Measurements from ENCODE around the gene NHSL1. TPM values are rescaled to one million over a fixed set of nuclear protein-coding genes. Genes with fewer than 3 reads are reported as not detected.
"Not testable (repeated sequence)": the region's sequence is repeated elsewhere in the genome, so short reads cannot be mapped to it uniquely, and the experiment has no call there.

NHSL1 gene
- total RNA-seq, 2 donors from 2014 or later = 9.7 to 13.3 TPM

DNA sequence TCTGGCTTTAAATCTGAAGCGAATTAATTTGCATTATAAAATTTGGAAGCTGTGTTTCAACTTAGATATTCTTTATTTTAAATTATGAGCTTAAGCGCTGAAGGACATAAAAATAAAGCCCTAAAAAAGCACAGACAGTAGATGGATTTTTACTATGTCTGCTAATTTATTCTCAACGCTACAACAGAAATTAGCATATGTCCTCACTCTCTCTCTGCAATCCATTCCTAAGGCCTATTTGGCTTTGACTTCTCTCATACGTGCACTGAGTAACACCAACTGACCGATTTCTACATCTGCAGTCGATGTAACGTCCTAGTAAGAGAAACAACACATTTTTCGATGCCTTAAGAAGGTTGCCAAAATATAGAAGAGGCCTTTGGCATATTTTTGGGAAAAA, 71.6 kb downstream of the NHSL1 start:
- Histone ChIP-seq H3K4me1 (ENCODE audit: control insufficient read depth in 1 of 2, low read depth in 2 of 2) (no peaks in the 10 kb centered on the region), H3K4me3 (no peak overlapping the region), H3K27me3 (replicated peaks; ENCODE audit: insufficient read depth) (no peaks in the 10 kb centered on the region), H3K36me3 (no peaks in the 10 kb centered on the region), H3K9me3 (no peaks in the 10 kb centered on the region), H3K27ac (no peak overlapping the region)
- ATAC-seq (ENCODE audit: insufficient number of reproducible peaks, low FRiP score, low read depth) = no peak
- DNase-seq (ENCODE audit: low spot score) = no peak
- TF ChIP-seq, protein P1, sequence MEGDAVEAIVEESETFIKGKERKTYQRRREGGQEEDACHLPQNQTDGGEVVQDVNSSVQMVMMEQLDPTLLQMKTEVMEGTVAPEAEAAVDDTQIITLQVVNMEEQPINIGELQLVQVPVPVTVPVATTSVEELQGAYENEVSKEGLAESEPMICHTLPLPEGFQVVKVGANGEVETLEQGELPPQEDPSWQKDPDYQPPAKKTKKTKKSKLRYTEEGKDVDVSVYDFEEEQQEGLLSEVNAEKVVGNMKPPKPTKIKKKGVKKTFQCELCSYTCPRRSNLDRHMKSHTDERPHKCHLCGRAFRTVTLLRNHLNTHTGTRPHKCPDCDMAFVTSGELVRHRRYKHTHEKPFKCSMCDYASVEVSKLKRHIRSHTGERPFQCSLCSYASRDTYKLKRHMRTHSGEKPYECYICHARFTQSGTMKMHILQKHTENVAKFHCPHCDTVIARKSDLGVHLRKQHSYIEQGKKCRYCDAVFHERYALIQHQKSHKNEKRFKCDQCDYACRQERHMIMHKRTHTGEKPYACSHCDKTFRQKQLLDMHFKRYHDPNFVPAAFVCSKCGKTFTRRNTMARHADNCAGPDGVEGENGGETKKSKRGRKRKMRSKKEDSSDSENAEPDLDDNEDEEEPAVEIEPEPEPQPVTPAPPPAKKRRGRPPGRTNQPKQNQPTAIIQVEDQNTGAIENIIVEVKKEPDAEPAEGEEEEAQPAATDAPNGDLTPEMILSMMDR (IDR thresholded peaks at IDR 0.05) = no peak

GRCh38 chr6:138426500-138427123, 72.7 kb downstream of the NHSL1 start:
- H3K27me3 ChIP-seq (replicated peaks; ENCODE audit: insufficient read depth) = no peaks in the 10 kb centered on the region
- no peak overlapping the region for H3K27ac ChIP-seq
- H3K9me3 ChIP-seq = no peaks in the 10 kb centered on the region
- ATAC-seq (ENCODE audit: insufficient number of reproducible peaks, low FRiP score, low read depth) = no peak
- no peaks in the 10 kb centered on the region for H3K4me1 ChIP-seq (ENCODE audit: control insufficient read depth in 1 of 2, low read depth in 2 of 2)
- H3K36me3 ChIP-seq = no peaks in the 10 kb centered on the region
- no peak for DNase-seq (ENCODE audit: low spot score)
- TF ChIP-seq, protein P1 (IDR thresholded peaks at IDR 0.05) = no peak
- no peak overlapping the region for H3K4me3 ChIP-seq

GRCh38 chr6:138425256-138425655, 74.0 kb downstream of the NHSL1 start:
- not testable (repeated sequence) for H3K9me3 ChIP-seq; H3K36me3 ChIP-seq; H3K4me3 ChIP-seq; H3K4me1 ChIP-seq (ENCODE audit: control insufficient read depth in 1 of 2, low read depth in 2 of 2); ATAC-seq (ENCODE audit: insufficient number of reproducible peaks, low FRiP score, low read depth); H3K27me3 ChIP-seq (replicated peaks; ENCODE audit: insufficient read depth); H3K27ac ChIP-seq; DNase-seq (ENCODE audit: low spot score)

GRCh38 chr6:138424004-138424904, 75.0 kb downstream of the NHSL1 start:
- H3K4me3 ChIP-seq = no peak overlapping the region
- no peak overlapping the region for H3K27ac ChIP-seq
- ATAC-seq (ENCODE audit: insufficient number of reproducible peaks, low FRiP score, low read depth) = no peak
- no peak for DNase-seq (ENCODE audit: low spot score)
- no peaks in the 10 kb centered on the region for H3K4me1 ChIP-seq (ENCODE audit: control insufficient read depth in 1 of 2, low read depth in 2 of 2)
- TF ChIP-seq, protein P1 (IDR thresholded peaks at IDR 0.05) = no peak
- no peaks in the 10 kb centered on the region for H3K36me3 ChIP-seq
- H3K9me3 ChIP-seq = no peaks in the 10 kb centered on the region
- H3K27me3 ChIP-seq (replicated peaks; ENCODE audit: insufficient read depth) = no peaks in the 10 kb centered on the region

DNA sequence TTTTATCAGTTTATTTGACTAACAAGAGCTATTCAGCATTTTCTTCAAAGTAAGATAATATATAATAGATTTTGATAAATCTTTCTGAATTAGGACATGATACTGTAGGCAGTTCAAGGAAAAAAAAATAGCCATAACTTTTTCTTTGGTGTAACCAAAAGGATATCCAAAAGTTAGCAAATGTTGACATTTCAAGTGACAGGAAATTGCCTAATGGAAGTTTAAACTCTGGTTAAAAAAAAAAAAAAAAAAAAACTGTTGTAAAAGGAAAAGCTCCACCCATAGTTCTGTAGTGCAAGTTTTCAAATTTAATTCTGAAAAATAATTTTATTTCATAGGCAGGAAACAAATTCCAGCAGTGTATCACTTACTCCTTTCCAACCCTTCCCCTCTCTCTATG, 76.4 kb downstream of the NHSL1 start:
- H3K27me3 ChIP-seq (replicated peaks; ENCODE audit: insufficient read depth) = no peaks in the 10 kb centered on the region
- ATAC-seq (ENCODE audit: insufficient number of reproducible peaks, low FRiP score, low read depth) (no peak), DNase-seq (ENCODE audit: low spot score) (no peak)
- no peaks in the 10 kb centered on the region for H3K9me3 ChIP-seq
- no peaks in the 10 kb centered on the region for H3K4me1 ChIP-seq (ENCODE audit: control insufficient read depth in 1 of 2, low read depth in 2 of 2)
- TF ChIP-seq, protein P1 (IDR thresholded peaks at IDR 0.05) = no peak
- no peak overlapping the region for H3K4me3 ChIP-seq
- H3K27ac ChIP-seq = no peak overlapping the region
- no peaks in the 10 kb centered on the region for H3K36me3 ChIP-seq
